CD1c-positive myeloid dendritic cell (primary cell): ENCODE measurements around the gene PAX4.

Source experiments
- DNase-seq: peaks from one replicate; pipeline ENCODE4 v3.0.0-alpha.2; 2016; ENCODE audit errors: extremely low spot score

PAX4 gene

GRCh38 chr7:127629268-127629854, 11.4 kb upstream of the PAX4 start:
- DNase-seq = peak; percentile 24

DNA sequence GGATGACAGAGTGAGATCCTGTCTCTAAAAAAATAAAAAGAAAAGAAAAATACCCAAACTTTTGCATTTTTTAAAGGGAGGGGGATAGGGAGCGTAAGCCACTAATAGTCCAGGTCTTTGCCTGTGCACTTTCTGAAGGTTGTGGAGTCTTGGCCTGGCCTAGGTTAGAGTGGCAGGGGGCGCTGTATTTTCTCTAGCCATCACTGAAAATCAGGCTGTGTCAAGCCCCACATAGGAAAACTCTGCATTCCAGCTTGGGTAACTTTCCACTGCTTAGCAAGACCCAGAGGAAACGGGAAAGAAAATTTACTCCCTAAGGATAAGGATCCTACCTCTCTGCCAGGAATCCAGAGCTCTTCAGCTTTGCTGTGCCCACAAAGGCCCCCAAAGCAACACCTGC, 10.5 kb upstream of the PAX4 start:
- DNase-seq = no peak

DNA sequence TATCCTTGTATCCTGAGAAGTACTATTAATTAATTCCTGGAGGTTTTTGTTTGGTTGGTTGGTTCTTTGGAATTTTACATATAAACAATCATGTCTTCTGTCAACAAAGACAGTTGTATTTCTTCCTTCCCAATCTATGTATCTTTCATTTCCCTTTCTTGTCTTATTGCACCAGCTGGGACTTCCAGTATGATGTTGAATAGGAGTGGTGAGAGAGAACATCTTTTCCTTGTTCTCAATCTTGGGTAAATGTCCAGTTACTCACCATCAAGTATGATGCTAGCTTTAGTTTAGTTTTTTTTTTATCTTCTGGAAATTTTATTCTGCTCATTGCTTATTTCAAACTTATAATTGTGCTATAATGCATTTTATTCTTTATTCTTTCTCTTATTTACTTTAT, 7.4 kb upstream of the PAX4 start:
- no peak for DNase-seq

DNA sequence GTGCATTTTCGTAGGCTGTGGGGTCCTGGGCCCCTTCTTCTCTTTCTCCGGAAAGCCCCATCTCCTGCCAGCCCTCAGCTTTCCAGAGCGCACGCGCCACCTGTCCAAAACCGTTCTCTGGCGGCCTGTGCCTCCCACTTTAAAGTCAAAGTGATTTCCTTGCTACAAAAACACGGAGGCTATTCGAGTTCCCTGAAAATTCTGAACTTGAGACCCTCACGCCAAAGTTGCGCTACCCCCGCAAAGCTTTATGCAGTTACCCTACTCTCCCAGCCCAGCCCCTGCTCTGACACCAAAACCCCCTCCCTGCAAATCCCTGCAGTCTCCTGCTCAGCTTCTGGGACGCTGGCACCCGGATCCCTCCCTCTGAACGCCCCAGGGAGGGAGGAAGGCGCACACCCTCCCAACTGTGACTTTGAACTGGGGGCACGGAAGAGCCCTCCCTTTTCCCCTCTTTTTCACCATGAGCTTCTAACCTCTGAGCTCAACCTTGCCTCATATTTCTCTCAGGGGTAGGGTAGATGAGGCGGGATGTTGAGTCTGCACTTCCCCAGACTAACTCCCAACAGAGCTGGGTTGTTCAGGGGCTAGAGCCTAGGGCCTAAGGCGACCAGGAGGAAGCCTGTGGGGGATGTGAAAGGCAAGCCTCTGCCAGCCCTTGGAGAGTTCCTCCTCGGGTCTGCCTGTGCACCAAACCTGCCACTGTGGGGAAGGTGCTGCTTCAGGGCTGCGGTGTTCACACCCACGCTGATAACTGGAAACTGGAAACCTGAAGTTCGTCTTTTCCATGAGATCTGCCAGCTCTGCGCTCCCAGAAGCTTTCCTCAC, 2.7 kb upstream of the PAX4 start:
- peak; percentile 15 for DNase-seq

- DNase-seq = no peak
Observed at GRCh38 chr7:127619681-127620405, 1.9 kb upstream of the PAX4 start.

- DNase-seq = no peak
Observed at GRCh38 chr7:127618775-127619174, 833 bp upstream of the PAX4 start.

- no peak for DNase-seq
Observed at GRCh38 chr7:127616724-127617123, 1.2 kb downstream of the PAX4 start.

DNA sequence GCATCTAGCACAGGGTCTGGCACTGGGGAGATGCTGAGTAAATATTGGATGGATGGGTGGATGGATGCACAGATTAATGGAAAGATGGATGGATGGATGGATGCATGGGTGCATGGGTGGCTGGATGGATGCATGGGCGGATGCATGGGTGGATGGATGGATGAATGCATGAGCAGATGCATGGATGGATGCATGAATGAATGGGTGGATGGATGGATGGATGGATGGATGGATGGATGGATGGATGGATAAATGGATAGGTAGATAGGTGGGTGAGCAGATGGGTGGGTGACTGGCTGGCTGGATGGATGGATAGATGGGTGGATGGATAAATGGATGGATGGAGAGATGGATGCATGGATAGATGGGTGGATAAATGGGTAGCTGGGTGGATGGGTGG, 5.7 kb downstream of the PAX4 start:
- no peak for DNase-seq

DNA sequence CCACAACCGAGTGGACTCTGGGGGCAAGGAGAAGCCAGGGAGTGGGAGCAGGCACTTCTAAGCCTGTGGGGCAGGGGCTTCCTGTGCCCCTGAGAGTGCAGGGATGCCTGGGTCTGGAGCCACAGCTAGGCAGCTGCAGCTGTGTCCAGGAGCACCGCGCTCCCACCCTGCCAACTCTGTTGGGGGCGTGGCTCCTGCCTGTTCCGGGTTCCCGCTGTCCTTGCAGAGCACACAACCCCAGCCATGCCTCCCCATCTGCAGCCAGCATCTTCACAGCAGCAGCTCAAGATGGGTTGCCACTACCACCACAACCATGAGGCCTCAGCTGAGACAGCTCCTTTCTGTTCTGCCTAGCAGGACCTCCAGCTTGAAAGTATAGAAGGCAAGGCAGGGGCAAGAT, 8.6 kb downstream of the PAX4 start:
- DNase-seq = no peak

DNA sequence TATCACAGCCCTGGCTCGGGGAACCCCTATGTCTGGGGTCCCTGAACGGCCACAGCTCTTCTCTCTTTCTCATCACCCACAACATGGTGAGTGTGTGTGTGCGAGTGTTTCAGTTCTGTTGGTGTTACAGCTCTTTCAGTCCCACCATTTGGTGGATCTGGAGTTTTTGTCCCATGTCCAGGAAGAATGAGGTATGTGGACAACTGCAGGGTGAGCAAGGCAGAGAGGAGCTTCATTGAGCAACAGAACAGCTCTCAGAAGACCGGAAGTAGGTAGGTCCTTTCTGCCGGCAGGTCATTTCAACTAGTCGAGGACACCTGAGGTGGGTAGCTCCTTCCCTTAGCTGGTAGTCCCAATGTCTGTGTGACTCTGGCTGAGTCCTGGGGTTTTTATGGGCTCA, 9.5 kb downstream of the PAX4 start:
- no peak for DNase-seq

DNA sequence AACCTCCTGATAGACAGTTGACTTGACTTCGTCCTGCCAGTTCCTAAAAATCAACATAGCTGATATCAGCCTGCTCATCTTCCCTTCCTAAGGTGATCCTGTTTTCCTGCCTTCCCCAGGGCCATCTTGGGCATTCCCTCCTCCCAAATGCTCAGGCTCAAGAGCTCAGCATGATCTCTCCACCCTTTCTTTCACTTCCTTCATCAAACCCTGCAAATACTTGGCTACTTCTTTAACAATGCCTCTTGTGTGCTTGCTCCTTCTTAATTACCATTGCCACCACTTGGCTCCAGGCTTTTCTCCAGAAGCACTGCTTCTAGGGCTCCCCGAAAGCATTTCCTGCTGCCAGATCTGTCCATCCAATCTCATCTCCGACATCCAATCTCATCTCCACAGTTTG, 17.1 kb downstream of the PAX4 start:
- no peak for DNase-seq

GRCh38 chr7:127598318-127598717, 19.6 kb downstream of the PAX4 start:
- DNase-seq = no peak

DNA sequence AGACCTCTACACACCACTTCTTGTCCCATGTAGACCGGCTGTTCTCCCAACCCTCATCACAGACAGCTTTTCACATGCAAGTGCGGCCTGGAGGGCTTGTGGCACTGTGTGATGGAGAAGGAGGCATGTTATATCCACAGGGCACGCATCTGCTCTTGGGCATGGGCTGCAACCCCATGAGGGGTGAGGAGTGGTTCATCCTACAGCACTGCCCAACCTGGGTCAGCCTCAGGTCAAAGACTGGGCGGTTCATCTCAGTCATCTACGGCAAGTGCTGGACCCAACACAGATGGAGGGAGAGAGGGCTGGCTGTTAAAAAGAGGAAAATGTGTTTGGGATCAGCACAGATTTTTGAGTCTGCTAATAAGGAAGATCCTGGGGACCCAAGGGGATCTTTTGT, 22.2 kb downstream of the PAX4 start:
- no peak for DNase-seq

- DNase-seq = peak; percentile 79
Observed at GRCh38 chr7:127594490-127594889, 23.5 kb downstream of the PAX4 start.

DNA sequence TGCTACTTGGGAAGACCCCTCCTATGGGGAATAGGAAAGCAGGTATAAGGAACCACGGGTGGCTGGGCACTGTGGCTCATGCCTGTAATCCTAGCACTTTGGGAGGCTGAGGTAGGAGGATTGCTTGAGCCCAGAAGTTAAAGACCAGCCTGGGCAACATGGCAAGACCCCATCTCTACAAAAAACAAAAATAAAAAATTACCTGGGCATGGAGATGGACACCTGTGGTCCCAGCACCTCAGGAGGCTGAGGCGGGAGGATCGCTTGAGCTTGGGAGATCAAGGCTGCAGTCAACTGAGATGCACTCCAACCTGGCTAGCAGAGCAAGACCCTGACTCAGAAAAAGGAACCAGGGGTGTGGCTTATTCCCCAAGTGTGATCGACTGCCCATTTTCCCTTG, 25.4 kb downstream of the PAX4 start:
- no peak for DNase-seq

DNA sequence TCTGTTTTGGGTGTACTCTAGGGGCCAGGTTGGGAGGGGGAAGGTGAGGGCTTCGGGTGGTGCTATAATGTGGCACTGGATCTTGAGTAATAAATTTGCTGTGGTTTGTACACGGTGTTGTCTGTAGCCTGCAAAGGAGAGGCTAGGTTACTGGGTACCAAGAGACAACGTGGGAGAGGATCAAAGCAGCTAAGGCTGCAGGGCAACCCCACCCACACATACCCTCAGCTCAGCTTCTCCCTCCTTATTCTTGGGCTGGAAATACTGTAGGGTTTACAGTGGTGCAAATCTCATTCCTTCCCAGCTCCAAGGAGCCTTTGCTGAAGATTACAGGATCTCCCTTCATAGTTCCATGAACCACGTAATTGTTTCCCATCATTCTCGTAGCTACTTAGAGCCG, 26.4 kb downstream of the PAX4 start:
- DNase-seq = no peak

DNA sequence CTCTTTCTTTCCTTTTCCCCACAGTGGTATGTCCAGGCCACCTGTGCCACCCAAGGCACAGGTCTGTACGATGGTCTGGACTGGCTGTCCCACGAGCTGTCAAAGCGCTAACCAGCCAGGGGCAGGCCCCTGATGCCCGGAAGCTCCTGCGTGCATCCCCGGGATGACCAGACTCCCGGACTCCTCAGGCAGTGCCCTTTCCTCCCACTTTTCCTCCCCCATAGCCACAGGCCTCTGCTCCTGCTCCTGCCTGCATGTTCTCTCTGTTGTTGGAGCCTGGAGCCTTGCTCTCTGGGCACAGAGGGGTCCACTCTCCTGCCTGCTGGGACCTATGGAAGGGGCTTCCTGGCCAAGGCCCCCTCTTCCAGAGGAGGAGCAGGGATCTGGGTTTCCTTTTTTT, 26.8 kb downstream of the PAX4 start:
- no peak for DNase-seq

DNA sequence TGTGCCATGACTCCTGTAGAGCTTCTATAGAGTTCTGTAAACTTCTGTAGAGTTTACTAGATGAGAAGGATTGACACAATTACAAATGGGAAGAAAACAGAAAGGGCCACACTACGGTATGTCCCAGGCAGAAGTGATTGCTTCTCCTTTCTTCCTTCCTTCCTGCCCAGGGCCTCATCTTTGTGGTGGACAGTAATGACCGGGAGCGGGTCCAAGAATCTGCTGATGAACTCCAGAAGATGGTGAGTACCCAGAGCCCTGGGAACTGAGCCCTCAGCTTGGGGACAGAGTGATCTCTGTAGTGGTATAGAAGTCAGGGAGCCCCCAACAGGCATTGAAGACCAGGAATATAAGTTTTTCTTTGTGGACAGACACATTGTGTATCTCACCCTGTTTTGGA, 28.0 kb downstream of the PAX4 start:
- DNase-seq = no peak

GRCh38 chr7:127588697-127589482, 29.1 kb downstream of the PAX4 start:
- DNase-seq = no peak

DNA sequence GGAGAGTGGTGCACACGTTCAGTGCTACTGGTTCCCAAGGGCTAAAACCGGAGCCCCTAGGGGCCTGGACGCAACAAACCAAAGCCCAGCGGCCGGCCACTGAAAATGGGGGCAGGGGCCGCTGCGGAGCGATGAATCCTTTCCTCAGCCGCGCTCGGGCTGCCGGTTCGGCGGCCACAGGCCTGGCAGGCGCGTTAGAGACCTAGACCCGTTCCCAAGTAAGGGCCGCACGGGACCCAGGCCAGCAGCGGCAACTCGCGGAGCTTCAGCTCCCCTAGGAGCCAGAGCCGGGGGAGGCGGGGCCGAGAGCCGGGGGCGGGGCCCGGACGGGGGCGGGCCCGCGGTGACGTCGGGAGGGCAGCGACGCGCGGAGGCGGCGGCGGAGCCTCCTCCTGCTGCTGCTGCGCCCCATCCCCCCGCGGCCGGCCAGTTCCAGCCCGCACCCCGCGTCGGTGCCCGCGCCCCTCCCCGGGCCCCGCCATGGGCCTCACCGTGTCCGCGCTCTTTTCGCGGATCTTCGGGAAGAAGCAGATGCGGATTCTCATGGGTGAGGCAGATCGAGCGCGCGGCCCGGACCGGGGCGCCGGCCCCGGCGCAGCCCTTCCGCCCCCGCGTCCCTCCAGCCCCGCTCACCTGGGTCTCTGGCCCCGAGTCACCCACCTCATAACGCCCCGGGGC, 29.8 kb downstream of the PAX4 start, which contains the start of gene ARF5:
Gene ARF5, plus strand, starts transcription at position 393 of the 678 bp plus-strand sequence. Its CDS starts 88 bp downstream, at position 481.
- peak; percentile 94 for DNase-seq

GRCh38 chr7:127587663-127588018, 30.3 kb downstream of the PAX4 start:
- peak; percentile 39 for DNase-seq

GRCh38 chr7:127586346-127586745, 31.6 kb downstream of the PAX4 start:
- DNase-seq = no peak
